A204.1 (cell line): Measurements from ENCODE around the gene TNNT2.

Experiments used
- FAIRE-seq: peaks from 2 replicates; lab custom pipeline; 2012; peaks lifted over from hg19 to GRCh38; lab: Jason Lieb, UNC

TNNT2 gene

DNA sequence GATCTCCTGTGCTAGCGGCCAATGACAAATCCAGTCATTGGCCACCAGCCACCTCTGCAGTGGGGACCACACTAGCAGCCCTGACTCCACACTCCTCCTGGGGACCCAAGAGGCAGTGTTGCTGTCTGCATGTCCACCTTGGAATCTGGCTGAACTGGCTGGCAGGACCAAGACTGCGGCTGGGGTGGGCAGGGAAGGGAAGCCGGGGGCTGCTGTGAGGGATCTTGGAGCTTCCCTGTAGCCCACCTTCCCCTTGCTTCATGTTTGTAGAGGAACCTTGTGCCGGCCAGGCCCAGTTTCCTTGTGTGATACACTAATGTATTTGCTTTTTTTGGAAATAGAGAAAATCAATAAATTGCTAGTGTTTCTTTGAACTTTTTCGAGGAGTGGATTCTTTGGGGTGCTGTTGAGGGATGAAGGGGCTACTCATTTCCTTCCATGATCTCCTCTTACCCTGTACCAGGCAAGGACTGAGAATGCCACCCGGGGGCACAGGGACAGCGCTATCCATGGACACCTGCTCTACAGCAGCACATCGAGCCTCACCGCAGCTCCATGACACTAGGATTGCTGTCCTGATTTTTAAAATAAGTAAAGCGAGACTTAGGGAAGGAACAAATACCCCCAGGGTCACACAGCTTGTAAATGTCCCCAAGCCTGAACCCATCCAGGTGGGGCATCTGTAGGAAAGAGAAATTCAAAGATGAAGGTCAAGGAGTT, 44.7 kb downstream of the TNNT2 start:
- FAIRE-seq, result no peak

DNA sequence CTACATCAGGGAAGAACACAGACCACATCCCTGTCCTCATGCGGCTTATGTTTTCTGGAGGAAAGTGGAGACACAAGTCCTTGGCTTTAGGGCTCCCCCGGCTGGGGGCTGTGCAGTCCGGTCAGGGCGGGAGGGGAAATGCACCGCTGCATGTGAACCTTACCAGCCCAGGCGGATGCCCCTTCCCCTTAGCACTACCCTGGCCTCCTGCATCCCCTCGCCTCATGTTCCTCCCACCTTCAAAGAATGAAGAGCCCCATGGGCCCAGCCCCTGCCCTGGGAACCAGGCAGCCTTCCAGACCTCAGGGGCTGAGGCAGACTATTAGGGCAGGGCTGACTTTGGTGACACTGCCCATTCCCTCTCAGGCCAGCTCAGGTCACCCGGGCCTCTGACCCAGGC, 45.5 kb downstream of the TNNT2 start:
- FAIRE-seq, result no peak

DNA sequence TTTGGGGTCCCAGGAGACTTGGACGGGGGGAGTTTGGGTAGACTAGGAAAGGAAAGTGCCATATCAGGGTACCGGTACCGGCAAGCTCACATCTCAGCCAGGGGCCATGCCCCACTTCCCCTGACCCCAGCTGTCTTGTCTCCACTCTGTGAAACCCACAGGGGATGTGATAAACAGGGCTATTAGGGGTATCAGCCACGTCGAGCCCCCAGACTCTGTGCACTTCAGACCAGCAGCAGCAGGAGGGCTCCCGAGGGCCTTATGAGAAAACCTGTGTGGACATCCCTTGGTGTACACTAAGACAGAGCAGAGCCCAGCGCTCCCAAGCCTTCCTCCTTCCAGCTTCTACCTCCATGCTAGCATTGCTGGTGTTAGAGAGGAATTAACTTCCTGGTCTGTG, 46.3 kb downstream of the TNNT2 start:
- FAIRE-seq, result no peak

GRCh38 chr1:201330541-201330940, 46.9 kb downstream of the TNNT2 start:
- no peak for FAIRE-seq

DNA sequence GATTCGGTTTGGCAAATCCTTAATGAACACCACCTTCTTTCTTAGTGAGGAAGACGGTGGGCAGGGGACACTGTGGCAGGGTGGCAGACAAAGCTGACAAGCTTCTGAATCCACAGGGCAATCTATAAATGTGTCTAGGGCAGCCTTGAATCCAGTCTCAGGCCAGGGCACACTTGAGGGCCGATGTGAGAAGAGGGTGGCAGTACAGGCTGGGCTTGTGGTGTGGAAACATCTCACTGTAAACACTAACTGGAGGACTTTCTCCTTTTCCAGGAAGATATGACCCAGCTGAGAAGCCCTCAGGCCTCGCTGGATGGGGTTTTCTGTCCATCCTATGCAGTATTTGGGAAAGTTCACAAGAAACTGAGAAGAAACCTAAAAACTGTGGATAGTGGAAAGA, 47.7 kb downstream of the TNNT2 start:
- FAIRE-seq, result no peak

DNA sequence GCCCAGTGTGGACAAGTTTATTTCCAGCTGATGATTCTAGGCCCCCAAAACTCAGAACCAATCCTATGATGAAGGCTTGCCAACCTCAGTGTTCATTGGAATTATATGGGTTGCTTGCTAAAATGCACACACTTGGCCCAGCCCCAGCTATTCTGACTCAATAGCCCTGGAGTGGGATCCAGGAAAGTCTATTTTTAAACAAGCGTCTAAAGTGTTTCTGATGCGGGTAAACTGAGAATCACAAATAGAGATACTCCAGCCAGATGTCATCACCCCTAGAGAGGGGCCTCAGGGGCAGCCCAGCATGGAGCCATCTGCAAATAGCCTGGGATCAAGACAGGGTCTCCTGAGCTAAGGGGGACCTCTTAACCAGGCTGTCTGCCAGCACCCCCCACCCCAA, 48.2 kb downstream of the TNNT2 start:
- FAIRE-seq, result no peak

DNA sequence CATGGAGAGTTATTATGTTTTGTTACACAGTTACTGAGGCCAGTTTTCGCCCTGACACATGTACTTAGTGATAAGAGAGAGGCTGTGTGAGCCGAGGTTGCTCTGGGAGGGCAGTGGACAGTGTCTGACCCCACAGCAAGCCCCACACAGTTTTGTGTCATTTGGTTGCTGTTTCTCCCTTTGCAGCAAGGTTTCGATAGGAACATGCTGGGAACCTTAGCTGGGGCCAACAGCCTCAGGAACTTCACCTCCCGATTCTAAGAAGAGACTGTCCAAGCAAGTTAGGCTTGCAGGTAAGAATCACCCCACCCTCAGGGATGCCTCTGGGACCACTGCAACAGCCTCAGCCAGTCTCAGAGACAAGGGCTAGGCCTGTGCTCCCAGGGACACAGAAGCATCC, 48.9 kb downstream of the TNNT2 start:
- FAIRE-seq, result no peak

GRCh38 chr1:201327687-201328240, 49.7 kb downstream of the TNNT2 start:
- FAIRE-seq, result no peak

- FAIRE-seq, result no peak
Measured at GRCh38 chr1:201326710-201327109, 50.8 kb downstream of the TNNT2 start.

DNA sequence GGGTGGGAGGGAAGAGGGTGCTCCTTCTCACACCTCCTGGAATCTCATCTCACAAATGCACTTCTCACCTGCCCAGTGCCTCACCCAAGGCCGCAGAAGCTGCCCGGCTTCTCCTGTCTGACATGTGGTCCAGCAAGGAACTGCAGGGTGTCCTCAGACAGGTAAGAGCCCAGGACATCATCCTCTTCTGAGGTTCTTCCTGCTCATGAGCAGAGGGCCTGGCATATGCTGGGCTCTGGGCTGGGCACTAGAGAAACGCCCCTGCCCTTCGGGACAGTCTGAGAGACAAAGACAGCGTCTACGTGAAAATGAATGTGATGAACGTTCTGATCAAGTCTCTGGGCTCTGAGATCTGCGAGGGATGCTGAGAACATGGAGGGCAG, 51.8 kb downstream of the TNNT2 start:
- no peak for FAIRE-seq

GRCh38 chr1:201324821-201325677, 52.4 kb downstream of the TNNT2 start:
- FAIRE-seq, result no peak

GRCh38 chr1:201324306-201324705, 53.2 kb downstream of the TNNT2 start:
- no peak for FAIRE-seq

DNA sequence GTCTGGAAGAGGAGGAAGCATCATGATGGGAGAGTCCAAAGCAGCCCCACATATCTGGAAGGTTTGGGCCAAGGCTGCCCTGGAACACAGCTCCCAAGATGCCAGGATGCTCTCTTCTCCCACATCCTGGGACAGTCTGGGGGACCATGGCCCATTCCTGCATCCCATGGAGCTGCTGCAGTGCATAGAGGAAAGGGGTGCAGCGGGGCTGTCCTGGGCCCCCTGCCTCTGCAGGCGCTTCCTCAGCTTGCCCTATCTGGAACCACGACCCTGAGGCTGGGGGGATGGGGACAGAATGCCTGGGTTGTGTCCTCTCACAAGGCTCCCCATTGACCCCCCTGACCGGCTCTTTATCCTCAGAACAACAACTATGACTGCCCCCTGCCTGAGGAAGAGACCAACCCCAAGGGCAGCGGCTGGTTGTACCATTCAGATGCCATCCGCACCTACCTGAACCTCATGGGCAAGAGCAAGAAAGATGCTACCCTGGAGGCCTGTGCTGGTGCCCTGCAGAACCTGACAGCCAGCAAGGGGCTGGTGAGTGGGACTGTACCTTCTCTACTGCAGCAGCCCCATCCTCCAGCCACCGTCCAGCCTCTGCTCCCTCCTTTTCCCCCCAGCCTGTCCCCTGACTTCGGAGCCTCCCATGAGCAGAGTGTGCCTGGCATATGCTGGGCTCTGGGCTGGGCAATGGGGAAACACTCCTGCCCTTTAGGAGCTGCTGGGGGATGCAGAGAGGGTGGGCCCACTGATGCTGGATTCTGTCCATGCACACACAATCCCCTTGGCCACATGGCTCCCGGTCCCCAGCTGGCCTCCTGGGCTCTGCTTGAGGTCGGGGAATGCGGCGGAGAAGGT, 54.6 kb downstream of the TNNT2 start:
- FAIRE-seq, result no peak

DNA sequence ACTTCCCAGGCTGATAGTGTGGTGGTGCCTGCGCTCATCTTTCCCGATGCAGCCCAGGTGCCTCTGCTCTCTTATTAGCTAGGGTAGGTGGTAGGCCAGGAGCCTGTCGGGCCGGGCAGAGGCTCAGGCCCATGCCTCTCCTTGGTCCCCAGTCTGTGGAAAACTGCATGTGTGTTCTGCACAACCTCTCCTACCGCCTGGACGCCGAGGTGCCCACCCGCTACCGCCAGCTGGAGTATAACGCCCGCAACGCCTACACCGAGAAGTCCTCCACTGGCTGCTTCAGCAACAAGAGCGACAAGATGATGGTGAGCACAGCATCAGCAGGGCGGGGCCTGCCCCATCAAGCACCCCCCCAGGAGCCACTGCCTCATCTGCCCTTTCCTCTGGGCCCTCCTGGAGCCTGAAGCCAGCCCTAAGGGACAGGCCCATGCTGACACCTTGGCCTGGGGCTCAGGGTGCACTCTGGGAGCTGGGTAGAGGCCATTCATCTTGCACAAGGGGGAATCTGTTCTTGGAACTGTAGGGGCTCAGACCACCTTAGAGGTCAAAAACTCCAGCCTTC, 55.6 kb downstream of the TNNT2 start:
- no peak for FAIRE-seq

DNA sequence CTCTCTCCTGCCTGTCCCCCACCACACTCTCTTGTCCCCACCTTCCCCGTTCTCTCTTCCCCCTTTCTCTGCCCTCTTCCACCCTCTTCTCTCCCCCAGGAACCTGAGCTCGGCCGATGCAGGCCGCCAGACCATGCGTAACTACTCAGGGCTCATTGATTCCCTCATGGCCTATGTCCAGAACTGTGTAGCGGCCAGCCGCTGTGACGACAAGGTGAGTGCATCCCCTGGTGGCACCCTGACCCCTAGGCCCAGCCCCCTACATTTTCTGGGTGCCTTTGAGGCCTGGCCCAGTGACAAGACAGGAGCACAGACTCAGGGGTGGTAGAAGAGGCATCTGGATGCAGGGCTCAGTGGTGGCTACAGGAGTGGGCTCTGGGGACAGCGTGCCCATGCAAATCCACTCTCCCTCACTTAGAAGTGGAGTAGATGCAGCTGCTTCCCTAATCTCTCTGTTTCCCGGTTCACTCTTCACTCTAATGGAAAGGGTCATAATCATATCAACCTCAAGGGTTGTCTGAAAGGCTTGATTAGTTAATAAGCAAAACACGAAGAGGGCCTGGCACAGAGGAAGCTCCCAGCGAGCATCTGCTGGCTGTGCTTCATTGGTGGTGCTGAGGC, 57.2 kb downstream of the TNNT2 start:
- FAIRE-seq, result no peak

- FAIRE-seq, result no peak
Measured at GRCh38 chr1:201319631-201320030, 57.8 kb downstream of the TNNT2 start.

GRCh38 chr1:201318504-201319340, 58.8 kb downstream of the TNNT2 start:
- no peak for FAIRE-seq

DNA sequence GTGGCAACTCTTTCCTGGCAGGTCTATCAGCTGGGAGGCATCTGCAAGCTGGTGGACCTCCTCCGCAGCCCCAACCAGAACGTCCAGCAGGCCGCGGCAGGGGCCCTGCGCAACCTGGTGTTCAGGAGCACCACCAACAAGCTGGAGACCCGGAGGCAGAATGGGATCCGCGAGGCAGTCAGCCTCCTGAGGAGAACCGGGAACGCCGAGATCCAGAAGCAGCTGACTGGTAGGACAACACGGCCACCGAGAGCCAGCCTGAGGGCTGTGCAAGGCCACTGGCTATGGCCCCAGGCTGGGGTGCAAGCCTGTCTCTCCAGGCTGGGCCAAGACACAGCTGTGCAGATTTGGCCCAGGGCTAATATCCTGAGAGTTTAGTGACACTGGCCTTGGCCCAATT, 59.9 kb downstream of the TNNT2 start:
- no peak for FAIRE-seq

GRCh38 chr1:201316556-201316955, 60.9 kb downstream of the TNNT2 start:
- FAIRE-seq, result no peak

DNA sequence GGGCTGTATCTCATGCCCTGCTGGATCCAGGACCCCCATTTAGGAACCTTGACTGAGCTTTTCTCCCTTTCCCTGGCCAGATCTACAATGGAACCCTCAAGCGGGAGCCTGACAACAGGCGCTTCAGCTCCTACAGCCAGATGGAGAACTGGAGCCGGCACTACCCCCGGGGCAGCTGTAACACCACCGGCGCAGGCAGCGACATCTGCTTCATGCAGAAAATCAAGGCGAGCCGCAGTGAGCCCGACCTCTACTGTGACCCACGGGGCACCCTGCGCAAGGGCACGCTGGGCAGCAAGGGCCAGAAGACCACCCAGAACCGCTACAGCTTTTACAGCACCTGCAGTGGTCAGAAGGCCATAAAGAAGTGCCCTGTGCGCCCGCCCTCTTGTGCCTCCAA, 64.4 kb downstream of the TNNT2 start:
- FAIRE-seq, result no peak

DNA sequence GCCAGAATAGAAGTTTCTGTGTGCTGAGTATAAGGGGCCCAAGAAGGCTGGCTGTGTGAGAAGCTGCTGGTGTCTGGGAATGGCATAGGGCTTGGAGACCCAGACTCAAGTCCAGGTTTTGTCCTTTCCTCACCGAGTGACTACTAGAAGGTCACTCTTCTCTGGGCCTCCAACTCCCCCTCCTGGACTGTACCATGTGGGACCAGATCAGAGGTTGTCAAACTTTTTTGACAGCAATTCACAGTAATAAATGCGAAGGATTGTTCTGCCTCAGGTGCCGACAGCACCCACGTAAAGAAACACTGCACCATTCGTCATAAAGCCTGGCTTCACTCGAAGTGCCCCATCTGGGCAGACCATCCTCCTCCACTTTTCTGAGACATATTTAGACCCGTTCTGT, 65.2 kb downstream of the TNNT2 start:
- FAIRE-seq, result no peak
